NB4 (cell line): ENCODE data around the gene SLCO2A1.

ENCODE experiments used
- POLR2A ChIP-seq: IDR thresholded peaks from 2 replicates; pipeline ENCODE4 v1.6.1; 2011; ENCODE audit warnings: mild to moderate bottlenecking; ENCODE audit not compliant: insufficient read length; ENCODE audit errors: extremely low read depth
- TF ChIP-seq, protein P1 (sequence below): IDR thresholded peaks from one replicate; pipeline ENCODE4 v1.5.1; 2012; ENCODE audit warnings: low read depth, low read length

DNA sequence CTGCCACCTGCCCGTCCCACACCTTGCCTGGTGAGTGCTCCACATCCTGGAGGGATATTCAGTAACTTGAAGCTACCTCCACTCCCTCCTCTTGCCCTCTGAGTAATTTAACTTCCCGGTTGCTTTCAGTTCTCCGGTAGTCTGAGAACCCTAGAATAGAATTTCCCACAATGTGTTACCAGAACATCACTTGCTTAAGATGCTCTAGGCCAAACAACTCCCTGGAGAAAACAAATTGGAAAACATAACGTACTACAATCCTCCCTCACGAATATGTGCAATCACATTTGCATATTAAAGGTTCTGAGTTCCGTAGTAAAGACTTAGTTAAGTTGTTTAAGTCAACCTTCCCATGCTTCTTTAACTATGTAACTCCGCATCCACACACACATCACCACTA, 44.8 kb downstream of the SLCO2A1 start:
- TF ChIP-seq, protein P1, sequence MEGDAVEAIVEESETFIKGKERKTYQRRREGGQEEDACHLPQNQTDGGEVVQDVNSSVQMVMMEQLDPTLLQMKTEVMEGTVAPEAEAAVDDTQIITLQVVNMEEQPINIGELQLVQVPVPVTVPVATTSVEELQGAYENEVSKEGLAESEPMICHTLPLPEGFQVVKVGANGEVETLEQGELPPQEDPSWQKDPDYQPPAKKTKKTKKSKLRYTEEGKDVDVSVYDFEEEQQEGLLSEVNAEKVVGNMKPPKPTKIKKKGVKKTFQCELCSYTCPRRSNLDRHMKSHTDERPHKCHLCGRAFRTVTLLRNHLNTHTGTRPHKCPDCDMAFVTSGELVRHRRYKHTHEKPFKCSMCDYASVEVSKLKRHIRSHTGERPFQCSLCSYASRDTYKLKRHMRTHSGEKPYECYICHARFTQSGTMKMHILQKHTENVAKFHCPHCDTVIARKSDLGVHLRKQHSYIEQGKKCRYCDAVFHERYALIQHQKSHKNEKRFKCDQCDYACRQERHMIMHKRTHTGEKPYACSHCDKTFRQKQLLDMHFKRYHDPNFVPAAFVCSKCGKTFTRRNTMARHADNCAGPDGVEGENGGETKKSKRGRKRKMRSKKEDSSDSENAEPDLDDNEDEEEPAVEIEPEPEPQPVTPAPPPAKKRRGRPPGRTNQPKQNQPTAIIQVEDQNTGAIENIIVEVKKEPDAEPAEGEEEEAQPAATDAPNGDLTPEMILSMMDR, result no peak
- no peak for TF ChIP-seq POLR2A
